ENCODE data around the gene HOXB7.

DNA sequence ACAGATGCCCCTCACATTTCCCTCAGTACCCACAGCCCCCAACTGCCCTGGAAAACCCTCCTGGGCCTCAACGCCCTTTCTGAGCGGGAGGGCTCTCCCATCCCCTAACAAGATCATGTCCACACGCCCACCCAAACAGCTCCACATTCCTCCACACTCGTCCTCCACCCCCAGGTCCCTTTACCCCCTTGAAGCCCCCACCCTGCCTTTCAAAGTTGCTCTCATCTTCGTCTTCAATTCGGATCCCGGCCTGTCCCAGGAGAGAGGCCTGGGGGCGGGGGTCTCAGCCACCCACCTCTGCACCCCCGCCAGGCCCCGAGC, 47.0 kb downstream of the HOXB7 start:
- TF ChIP-seq FOXK2 (IDR thresholded peaks at IDR 0.05) (no peak), ELF4 (IDR thresholded peaks at IDR 0.05) (no peak), SP1 (IDR thresholded peaks at IDR 0.05) (no peak), FOXA1 (IDR thresholded peaks at IDR 0.05) (no peak), BHLHE40 (IDR thresholded peaks at IDR 0.05; ENCODE audit: borderline replicate concordance) (no peak), SUZ12 (IDR thresholded peaks at IDR 0.05) (no peak), ARNT (IDR thresholded peaks at IDR 0.05) (no peak), CTBP1 (IDR thresholded peaks at IDR 0.05; ENCODE audit: borderline replicate concordance) (no peak), HDGF (IDR thresholded peaks at IDR 0.05; ENCODE audit: borderline replicate concordance) (no peak), LEF1 (IDR thresholded peaks at IDR 0.05; ENCODE audit: borderline replicate concordance) (no peak)

Measured in HEK293T (cell line).